ENCODE data around the gene TRAPPC3L.

GRCh38 chr6:116468293-116468692 is 77.2 kb downstream of the TRAPPC3L start:
- no peak for TF ChIP-seq CTCF (conservative IDR thresholded peaks at IDR 0.05)
- no peak for TF ChIP-seq ZFX (IDR thresholded peaks at IDR 0.05)
